K562 (cell line): Measurements from ENCODE around the gene GADD45GIP1. TPM values are rescaled to one million over a fixed set of nuclear protein-coding genes. Genes with fewer than 3 reads are reported as not detected.

ENCODE experiments used
- ARID3B ChIP-seq: fragments of 250-450 bp; sonication (Bioruptor Pico); IDR thresholded peaks from 2 replicates; pipeline ENCODE4 v1.4.0; 2020; ENCODE audit warnings: borderline replicate concordance
- CHD7 ChIP-seq: fragments of 200-600 bp; sonication (generic); IDR thresholded peaks from one replicate; pipeline ENCODE4 v1.6.1; 2012; ENCODE audit warnings: mild to moderate bottlenecking, low read depth, low read length, inconsistent platforms
- FOXA1 ChIP-seq: fragments of 450-650 bp; IDR thresholded peaks from 2 replicates; pipeline ENCODE4 v1.6.1; 2016; ENCODE audit warnings: mild to moderate bottlenecking, borderline replicate concordance
- FOXP1 ChIP-seq: sonication (generic); formaldehyde crosslinking; IDR thresholded peaks from 2 replicates; pipeline ENCODE4 v1.8.0; 2022; ENCODE audit warnings: mild to moderate bottlenecking, missing genetic modification reagents
- RBM15 ChIP-seq: fragments of 200-400 bp; formaldehyde crosslinking; IDR thresholded peaks from 2 replicates; pipeline ENCODE4 v1.6.1; 2018; ENCODE audit warnings: mild to moderate bottlenecking, low read length, moderate library complexity; ENCODE audit not compliant: insufficient read depth
- TAF15 ChIP-seq: fragments of 200-400 bp; formaldehyde crosslinking; IDR thresholded peaks from 2 replicates; pipeline ENCODE4 v1.6.1; 2017; ENCODE audit warnings: mild to moderate bottlenecking, low read depth, low read length, moderate library complexity
- ZNF239 ChIP-seq: fragments of 250-450 bp; sonication (Bioruptor Pico); IDR thresholded peaks from 2 replicates; pipeline ENCODE4 v1.4.0; 2020; ENCODE audit warnings: mild to moderate bottlenecking
- ZNF444 ChIP-seq: fragments of 250-450 bp; sonication (Bioruptor Pico); IDR thresholded peaks from 2 replicates; pipeline ENCODE4 v1.4.0; 2020; ENCODE audit warnings: mild to moderate bottlenecking, moderate library complexity
- ZNF518B ChIP-seq: fragments of 250-450 bp; sonication (Bioruptor Pico); IDR thresholded peaks from 2 replicates; pipeline ENCODE4 v1.5.0; 2021; ENCODE audit warnings: mild to moderate bottlenecking, moderate library complexity
- ZNF644 ChIP-seq: fragments of 200-800 bp; sonication (Bioruptor generic); IDR thresholded peaks from 2 replicates; pipeline ENCODE4 v1.6.1; 2016; ENCODE audit warnings: low read depth, missing genetic modification characterization, missing compliant biosample characterization
- ZSCAN29 ChIP-seq: fragments of 450-650 bp; IDR thresholded peaks from 2 replicates; pipeline ENCODE4 v1.6.1; 2017
- polyA plus RNA-seq, 8 experiments: library from polyadenylated mRNA; depleted of rRNA in 4 of 8; stranded (reverse) in 5 of 8; unstranded in 3 of 8; fragments of >200 nt; fragmentation: Nextera tagmentation in 2 of 8; fragmentation: Illumina TruSeq in 1 of 8; extraction: Ambion mirVana in 2 of 8; extraction: Trizol in 1 of 8; gene quantifications; 2 replicates each; pipeline versions ENCODE4 v1.2.1 to v1.2.3, GENCODE V29; 2011 to 2014; ENCODE audit warnings: inconsistent platforms in 1 of 8, missing spikeins in 1 of 8
- total RNA-seq, 7 experiments: library from RNA; depleted of rRNA in 6 of 7; stranded (reverse); fragments of >200 nt in 6 of 7; fragmentation: Illumina TruSeq in 2 of 7; extraction: Trizol in 2 of 7; gene quantifications; 2 replicates each; pipeline versions ENCODE4 v1.2.1 to v1.2.3, GENCODE V29; 2011 to 2021; ENCODE audit warnings: low replicate concordance in 1 of 7

The GADD45GIP1 gene
- total and polyA plus RNA-seq, 9 of the 15 experiments (the other 6 are each of a cell fraction or from before 2014, with no cell fraction given), result 5.1 to 161 (median 29.2) TPM

- TF ChIP-seq FOXP1 (CRISPR knock-in tag) (no peak), ZSCAN29 (no peak), ZNF239 (CRISPR knock-in tag) (no peak), ZNF444 (CRISPR knock-in tag) (no peak), ZNF518B (CRISPR knock-in tag) (no peak), FOXA1 (no peak), TAF15 (no peak), RBM15 (no peak), CHD7 (no peak), ARID3B (no peak), ZNF644 (tag) (no peak)
Observed at GRCh38 chr19:12965017-12965811, 8.2 kb upstream of the GADD45GIP1 start (continued).
